Neural cell (in vitro differentiated cells): ENCODE data around the gene TMEM54.

Experiments
- CTCF ChIP-seq: fragments of 450-650 bp; IDR thresholded peaks from 2 replicates; pipeline ENCODE4 v1.5.1; 2014; ENCODE audit warnings: antibody characterized with exemption, mild to moderate bottlenecking, moderate library complexity; ENCODE audit not compliant: poor library complexity, severe bottlenecking
- EP300 ChIP-seq: fragments of 450-650 bp; conservative IDR thresholded peaks from 2 replicates; pipeline ENCODE4 v1.6.1; 2014; ENCODE audit warnings: antibody characterized with exemption, mild to moderate bottlenecking, moderate library complexity; ENCODE audit not compliant: poor library complexity, severe bottlenecking
- EZH2 ChIP-seq: fragments of 200-600, 300-800 bp; shearing (Covaris generic), sonication (generic); IDR thresholded peaks from 2 replicates; pipeline ENCODE4 v1.6.1; 2014; ENCODE audit warnings: antibody characterized with exemption, low read length, borderline replicate concordance, mild to moderate bottlenecking; ENCODE audit not compliant: insufficient read depth, poor library complexity, severe bottlenecking
- MXI1 ChIP-seq: fragments of 450-650 bp; conservative IDR thresholded peaks from 2 replicates; pipeline ENCODE4 v1.6.1; 2014; ENCODE audit warnings: antibody characterized with exemption, mild to moderate bottlenecking; ENCODE audit not compliant: poor library complexity, severe bottlenecking
- POLR2AphosphoS5 ChIP-seq: IDR thresholded peaks from 2 replicates; pipeline ENCODE4 v1.6.1; 2012
- RAD21 ChIP-seq: fragments of 450-650 bp; conservative IDR thresholded peaks from 2 replicates; pipeline ENCODE4 v1.6.1; 2014; ENCODE audit warnings: antibody characterized with exemption, mild to moderate bottlenecking, moderate library complexity
- REST ChIP-seq: IDR thresholded peaks from 2 replicates; pipeline ENCODE4 v1.6.1; 2012; ENCODE audit warnings: borderline replicate concordance
- SMC3 ChIP-seq: fragments of 450-650 bp; conservative IDR thresholded peaks from 2 replicates; pipeline ENCODE4 v1.6.1; 2014; ENCODE audit warnings: antibody characterized with exemption, mild to moderate bottlenecking, moderate library complexity; ENCODE audit not compliant: poor library complexity
- TAF1 ChIP-seq: IDR thresholded peaks from 2 replicates; pipeline ENCODE4 v1.6.1; 2012; ENCODE audit warnings: low read depth

- TF ChIP-seq EZH2 (no peak), CTCF (no peak), TAF1 (no peak), RAD21 (no peak), EP300 (no peak), POLR2AphosphoS5 (no peak), MXI1 (no peak), SMC3 (no peak), REST (no peak)
Measured at GRCh38 chr1:32891630-32892029, 9.6 kb downstream of the TMEM54 start.
